ENCODE data around the gene GPC6.

- TF ChIP-seq GATA3 (IDR thresholded peaks at IDR 0.05; ENCODE audit: low read depth, low read length), result no peak
- peak; percentile 67 for TF ChIP-seq GATA2 (IDR thresholded peaks at IDR 0.05; ENCODE audit: low read depth, low read length)
Observed at GRCh38 chr13:93304868-93305613, 78.4 kb downstream of the GPC6 start.

Data from SH-SY5Y (cell line).